RWPE2 (cell line): ENCODE results near the gene SLC37A1.

Experiments
- ATAC-seq: fragments of 200-7000 bp; cut with Tn5 transposase; 3 replicates; pipeline ENCODE4 v1.9.1; 2021; ENCODE audit warnings: low read depth
- DNase-seq: peaks from one replicate; pipeline ENCODE4 v3.0.0-alpha.2; 2020; ENCODE audit warnings: low spot score
- H3K27ac ChIP-seq: fragments of 450-650 bp; 2 replicates; pipeline ENCODE4 v1.5.1; 2017; ENCODE audit warnings: mild to moderate bottlenecking; ENCODE audit not compliant: poor library complexity, severe bottlenecking
- H3K27me3 ChIP-seq: fragments of 250-450 bp; sonication (Bioruptor Pico); 2 replicates; pipeline ENCODE4 v1.5.1; 2021; ENCODE audit warnings: mild to moderate bottlenecking, moderate library complexity; ENCODE audit not compliant: insufficient read depth, poor library complexity, severe bottlenecking
- H3K36me3 ChIP-seq: fragments of 250-450 bp; sonication (Bioruptor Pico); 2 replicates; pipeline ENCODE4 v1.5.1; 2020; ENCODE audit warnings: low read depth, mild to moderate bottlenecking, moderate library complexity
- H3K4me1 ChIP-seq: fragments of 250-450 bp; sonication (Bioruptor Pico); 2 replicates; pipeline ENCODE4 v1.5.1; 2021; ENCODE audit warnings: mild to moderate bottlenecking, moderate library complexity; ENCODE audit not compliant: insufficient read depth, poor library complexity, severe bottlenecking
- H3K4me3 ChIP-seq: fragments of 250-450 bp; sonication (Bioruptor Pico); 2 replicates; pipeline ENCODE4 v1.5.1; 2021; ENCODE audit warnings: mild to moderate bottlenecking, moderate library complexity; ENCODE audit not compliant: severe bottlenecking
- H3K9me3 ChIP-seq: fragments of 250-450 bp; sonication (Bioruptor Pico); 2 replicates; pipeline ENCODE4 v1.5.1; 2021; ENCODE audit warnings: mild to moderate bottlenecking, moderate library complexity; ENCODE audit not compliant: severe bottlenecking
- CTCF ChIP-seq: fragments of 450-650 bp; IDR thresholded peaks from one replicate; pipeline ENCODE4 v1.5.1; 2017; ENCODE audit warnings: mild to moderate bottlenecking, moderate library complexity; ENCODE audit not compliant: poor library complexity, severe bottlenecking

SLC37A1 gene

DNA sequence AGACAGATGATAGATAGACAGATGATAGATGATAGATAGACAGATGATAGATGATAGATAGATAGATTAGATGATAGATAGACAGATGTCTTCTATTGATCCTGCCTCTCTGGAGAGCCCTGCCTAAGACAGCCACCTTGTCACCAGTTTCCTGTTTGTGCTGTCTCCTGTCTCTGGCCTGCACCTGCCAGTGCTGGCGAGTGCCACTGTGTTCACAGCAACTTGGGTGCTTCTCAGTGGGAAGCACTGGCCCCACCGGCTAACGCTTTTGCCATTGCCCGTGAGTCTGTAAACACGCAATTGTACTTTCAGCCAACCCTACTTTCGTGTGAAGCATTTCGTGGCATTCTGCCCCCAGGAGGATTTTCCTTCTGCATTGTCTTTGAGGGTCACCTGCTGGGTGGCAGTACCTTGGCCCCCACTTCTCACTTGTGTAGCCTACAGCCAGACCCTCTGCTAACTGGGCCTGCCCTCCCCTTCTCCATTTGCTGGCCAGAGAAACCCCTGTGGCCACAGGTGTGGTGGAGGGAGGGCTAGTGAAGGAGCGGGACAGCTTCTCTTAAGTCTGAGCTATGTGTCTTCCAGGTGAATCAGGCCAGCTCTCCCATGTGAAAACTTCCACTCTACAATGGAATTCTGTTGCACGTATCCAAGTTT, 116.4 kb downstream of the SLC37A1 start:
- no peak for TF ChIP-seq CTCF

GRCh38 chr21:42630626-42631025, 117.0 kb downstream of the SLC37A1 start:
- Histone ChIP-seq H3K27ac (no peak overlapping the region), H3K4me3 (no peak overlapping the region), H3K4me1 (peaks cover under 1% of the 10 kb centered on the region), H3K36me3 (no peaks in the 10 kb centered on the region), H3K27me3 (no peaks in the 10 kb centered on the region), H3K9me3 (no peaks in the 10 kb centered on the region)
- ATAC-seq (no peak), DNase-seq (peak; percentile 20)
- TF ChIP-seq CTCF, result no peak

More for the DNA sequence above, 116.4 kb downstream of the SLC37A1 start:
- peak; percentile 42 for DNase-seq
- H3K36me3 ChIP-seq, result no peaks in the 10 kb centered on the region
- H3K4me1 ChIP-seq, result no peaks in the 10 kb centered on the region
- H3K27me3 ChIP-seq, result no peaks in the 10 kb centered on the region
- no peak for ATAC-seq
- no peak overlapping the region for H3K27ac ChIP-seq
- no peak overlapping the region for H3K4me3 ChIP-seq
- H3K9me3 ChIP-seq, result no peaks in the 10 kb centered on the region
